ENCODE results near the gene PCDHGC4.

The PCDHGC4 gene

DNA sequence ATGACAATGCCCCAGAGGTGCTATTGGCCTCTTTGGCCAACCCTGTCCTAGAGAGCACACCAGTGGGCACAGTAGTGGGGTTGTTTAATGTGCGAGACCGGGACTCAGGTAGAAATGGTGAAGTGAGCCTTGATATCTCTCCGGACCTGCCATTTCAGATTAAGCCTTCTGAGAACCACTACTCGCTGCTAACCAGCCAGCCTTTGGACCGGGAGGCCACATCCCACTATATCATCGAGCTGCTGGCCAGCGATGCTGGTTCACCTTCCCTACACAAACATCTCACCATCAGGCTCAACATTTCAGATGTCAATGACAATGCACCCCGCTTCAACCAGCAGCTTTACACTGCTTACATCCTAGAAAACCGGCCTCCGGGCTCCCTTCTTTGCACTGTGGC is 5.4 kb downstream of the PCDHGC4 start:
- DNase-seq (ENCODE audit: low spot score): no peak

DNA sequence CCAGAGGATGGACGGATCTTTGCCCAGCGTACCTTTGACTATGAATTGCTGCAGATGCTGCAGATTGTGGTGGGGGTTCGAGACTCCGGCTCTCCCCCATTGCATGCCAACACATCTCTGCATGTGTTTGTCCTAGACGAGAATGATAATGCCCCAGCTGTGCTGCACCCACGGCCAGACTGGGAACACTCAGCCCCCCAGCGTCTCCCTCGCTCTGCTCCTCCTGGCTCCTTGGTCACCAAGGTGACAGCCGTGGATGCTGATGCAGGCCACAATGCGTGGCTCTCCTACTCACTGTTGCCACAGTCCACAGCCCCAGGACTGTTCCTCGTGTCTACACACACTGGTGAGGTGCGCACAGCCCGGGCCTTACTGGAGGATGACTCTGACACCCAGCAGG is 5.9 kb downstream of the PCDHGC4 start:
- DNase-seq (ENCODE audit: low spot score): no peak

DNA sequence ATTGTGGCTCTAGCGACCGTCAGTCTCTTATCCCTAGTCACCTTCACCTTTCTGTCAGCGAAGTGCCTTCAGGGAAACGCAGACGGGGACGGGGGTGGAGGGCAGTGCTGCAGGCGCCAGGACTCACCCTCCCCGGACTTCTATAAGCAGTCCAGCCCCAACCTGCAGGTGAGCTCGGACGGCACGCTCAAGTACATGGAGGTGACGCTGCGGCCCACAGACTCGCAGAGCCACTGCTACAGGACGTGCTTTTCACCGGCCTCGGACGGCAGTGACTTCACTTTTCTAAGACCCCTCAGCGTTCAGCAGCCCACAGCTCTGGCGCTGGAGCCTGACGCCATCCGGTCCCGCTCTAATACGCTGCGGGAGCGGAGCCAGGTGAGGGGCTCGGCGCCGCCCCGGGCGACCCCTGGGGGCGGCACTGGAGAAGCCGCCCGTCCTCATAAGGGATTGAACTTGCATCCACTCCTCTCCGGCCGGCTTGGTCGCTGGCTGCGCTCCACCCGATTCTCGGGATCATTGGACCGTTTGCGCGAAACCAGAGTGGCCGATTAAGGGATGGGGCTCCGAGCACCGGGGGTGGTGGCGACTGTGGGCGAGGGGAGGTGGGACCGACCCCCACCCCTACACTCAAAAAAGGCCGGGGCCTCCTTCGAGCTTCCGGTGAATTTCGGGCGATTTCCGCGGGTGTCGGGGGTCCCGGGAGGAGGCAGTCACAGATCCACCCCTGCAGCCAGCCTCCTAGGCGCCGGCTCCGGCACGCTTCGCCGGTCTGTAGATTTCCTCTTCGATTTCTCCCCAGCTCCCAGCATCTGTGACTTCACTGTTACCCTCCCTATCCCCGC is 6.7 kb downstream of the PCDHGC4 start:
- DNase-seq (ENCODE audit: low spot score): no peak

DNA sequence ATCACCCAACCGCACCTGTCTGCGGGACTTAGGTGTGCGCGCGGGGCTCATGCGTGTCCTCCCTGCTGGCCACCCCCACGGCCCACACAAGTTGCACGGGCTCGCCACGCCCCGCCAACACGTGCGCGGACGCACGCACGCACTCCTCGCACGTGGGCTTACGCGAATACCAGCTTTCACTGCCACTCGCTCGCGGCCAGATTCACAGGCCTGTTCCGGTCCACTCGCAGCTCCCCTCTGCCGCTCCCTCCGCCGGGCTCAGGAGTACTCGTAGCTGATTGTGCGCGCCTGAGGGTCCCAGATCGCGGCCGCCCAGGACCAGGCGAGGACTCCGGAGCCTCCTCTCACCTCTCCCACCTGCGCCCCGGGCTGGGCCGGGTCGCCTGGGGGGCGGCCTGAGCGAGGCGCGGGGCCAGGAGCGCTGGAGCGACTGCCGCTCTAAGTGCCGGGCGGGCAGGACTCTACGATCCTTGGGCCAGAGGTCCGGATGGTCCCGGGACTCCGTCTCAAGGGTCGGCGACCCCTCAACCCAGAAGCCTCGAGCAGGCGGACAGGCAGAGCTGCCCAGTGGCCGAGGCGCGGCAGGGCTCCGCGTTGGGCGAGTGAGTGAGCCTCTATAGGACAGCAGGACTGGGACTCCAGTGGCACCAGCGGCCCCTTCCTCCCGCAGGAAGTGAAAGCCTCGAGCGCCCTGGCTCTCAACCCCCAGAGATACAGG is 7.5 kb downstream of the PCDHGC4 start:
- no peak for DNase-seq (ENCODE audit: low spot score)

GRCh38 chr5:141493500-141494422 is 8.9 kb downstream of the PCDHGC4 start:
- peak; percentile 77 for DNase-seq (ENCODE audit: low spot score)

DNA sequence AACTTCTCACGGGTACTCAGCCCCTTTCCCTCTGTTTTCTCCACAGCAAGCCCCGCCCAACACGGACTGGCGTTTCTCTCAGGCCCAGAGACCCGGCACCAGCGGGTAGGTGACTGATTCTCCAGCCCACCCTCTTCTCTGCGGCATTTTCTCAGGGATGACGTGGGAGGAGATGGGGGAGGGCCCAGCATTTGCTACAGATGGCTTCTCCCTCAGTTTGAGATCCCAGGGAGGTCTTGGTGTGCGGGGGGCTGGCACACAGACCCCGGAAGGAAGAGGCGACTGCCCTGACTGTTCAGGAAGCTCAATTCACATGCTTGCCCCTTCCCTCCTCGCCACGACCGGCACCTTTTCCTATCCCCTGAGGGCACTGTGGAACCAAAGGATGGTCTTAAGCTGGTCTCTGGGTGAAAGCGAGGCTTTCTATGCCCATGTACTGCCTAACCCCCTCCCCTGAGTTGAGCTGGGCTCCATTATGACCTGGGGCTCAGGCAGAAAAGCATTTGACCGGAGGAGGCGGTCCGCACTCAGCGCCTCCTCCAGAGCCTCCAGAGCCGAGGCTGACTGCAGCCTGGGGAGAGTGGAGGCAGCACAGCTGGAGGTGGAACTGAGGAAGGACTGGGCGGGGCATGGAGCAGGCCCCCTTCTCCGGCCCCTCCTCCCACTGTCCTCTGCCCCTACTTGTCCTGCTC is 10.1 kb downstream of the PCDHGC4 start:
- DNase-seq (ENCODE audit: low spot score): no peak

DNA sequence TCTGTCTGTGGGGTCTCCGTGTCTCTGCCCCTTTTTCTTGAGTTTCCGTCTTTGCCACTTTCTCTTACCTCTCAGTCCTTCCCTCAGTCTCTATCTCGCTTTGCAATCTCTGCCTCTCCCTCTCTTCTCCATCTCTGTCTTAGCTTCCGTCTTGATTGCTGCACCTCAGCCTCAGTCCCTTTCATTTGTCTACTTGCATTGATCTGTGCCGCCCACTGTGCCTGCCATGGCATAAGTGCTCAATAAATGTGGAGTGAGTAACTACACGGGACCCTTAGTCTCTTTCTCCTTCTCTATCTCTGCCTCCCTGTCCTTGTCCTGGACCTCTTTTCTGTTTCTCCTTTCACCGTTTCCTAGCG is 10.6 kb downstream of the PCDHGC4 start:
- no peak for DNase-seq (ENCODE audit: low spot score)

GRCh38 chr5:141496038-141496437 is 11.2 kb downstream of the PCDHGC4 start:
- DNase-seq (ENCODE audit: low spot score): no peak

DNA sequence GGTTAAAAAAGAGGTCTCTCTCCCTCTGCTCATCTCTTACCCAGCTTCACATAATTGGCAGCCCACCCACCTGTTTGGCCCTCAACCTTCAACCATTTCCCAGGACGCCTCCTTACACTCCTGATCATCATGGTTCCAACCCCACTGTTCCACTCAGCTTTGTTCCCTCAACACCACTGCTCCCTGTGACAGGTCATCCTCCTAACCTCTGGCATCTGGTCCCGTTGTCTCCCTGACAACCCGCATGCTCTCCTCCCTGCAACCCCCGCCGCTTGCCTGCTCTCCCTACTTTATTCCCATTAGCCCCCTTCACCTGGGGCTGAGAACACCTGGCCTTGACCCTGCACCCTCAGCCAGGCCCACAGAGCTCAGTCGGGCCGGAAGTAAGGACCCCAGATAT is 16.9 kb downstream of the PCDHGC4 start:
- no peak for DNase-seq (ENCODE audit: low spot score)

DNA sequence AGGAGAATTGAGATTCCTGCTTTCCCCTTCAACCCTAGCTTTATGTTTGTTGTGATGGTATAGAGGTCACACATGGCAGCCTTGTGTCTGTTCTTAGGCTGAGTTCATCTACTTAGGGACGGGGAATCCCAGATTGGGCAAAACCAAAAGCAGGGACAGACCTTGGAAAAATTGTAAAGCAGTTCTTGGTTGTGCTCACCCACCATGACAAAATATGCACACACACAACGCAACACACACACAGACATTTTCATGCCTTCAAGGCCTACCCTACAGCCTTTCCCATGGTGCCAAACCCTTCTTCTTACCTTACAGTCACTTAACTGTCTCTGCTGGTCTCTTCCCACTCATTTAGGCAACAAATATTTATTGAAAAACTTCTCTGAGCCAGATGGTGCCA is 18.9 kb downstream of the PCDHGC4 start:
- no peak for DNase-seq (ENCODE audit: low spot score)

GRCh38 chr5:141504216-141504615 is 19.4 kb downstream of the PCDHGC4 start:
- no peak for DNase-seq (ENCODE audit: low spot score)

- no peak for DNase-seq (ENCODE audit: low spot score)
These were observed 21.7 kb downstream of the PCDHGC4 start for GRCh38 chr5:141506381-141507155.

DNA sequence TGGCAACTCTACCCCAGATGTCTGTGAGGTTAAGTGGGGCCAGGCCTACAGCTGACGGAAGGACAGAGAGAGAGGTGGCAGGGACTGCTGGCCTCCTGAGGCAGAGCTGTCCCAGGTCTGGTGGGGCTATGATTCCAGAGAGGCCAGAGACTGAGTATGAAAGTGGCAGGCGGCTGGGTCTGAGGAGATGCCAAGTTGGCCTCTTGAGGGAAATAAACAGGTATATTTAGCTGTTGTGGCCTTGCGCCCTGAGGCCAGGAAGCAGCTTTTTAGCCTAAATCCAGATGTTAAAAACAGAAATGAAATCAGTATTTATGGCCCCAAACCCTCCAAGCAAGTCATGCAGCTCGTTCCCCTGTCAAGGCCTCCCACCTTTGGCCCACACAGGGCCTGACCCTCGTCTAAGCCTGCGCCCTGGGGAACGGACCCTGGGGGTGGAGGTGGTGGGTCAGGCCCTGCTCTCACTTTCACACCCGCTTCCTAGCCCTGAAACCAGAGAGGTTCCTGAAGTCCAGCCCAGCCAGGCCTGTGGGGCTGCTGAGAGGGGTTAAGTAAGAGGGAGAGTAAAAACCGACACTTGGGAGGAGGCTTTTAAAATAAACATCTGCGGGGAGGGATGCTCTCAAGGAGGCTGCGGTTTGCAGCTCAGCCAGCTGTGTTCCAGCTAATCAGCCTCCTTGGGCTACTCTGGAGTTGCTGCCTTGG is 22.7 kb downstream of the PCDHGC4 start:
- no peak for DNase-seq (ENCODE audit: low spot score)

GRCh38 chr5:141508440-141508797 is 23.6 kb downstream of the PCDHGC4 start:
- DNase-seq (ENCODE audit: low spot score): no peak

- DNase-seq (ENCODE audit: low spot score): peak; percentile 65
These were observed 24.2 kb downstream of the PCDHGC4 start for GRCh38 chr5:141508798-141509611.

GRCh38 chr5:141510160-141510559 is 25.3 kb downstream of the PCDHGC4 start:
- DNase-seq (ENCODE audit: low spot score): no peak

DNA sequence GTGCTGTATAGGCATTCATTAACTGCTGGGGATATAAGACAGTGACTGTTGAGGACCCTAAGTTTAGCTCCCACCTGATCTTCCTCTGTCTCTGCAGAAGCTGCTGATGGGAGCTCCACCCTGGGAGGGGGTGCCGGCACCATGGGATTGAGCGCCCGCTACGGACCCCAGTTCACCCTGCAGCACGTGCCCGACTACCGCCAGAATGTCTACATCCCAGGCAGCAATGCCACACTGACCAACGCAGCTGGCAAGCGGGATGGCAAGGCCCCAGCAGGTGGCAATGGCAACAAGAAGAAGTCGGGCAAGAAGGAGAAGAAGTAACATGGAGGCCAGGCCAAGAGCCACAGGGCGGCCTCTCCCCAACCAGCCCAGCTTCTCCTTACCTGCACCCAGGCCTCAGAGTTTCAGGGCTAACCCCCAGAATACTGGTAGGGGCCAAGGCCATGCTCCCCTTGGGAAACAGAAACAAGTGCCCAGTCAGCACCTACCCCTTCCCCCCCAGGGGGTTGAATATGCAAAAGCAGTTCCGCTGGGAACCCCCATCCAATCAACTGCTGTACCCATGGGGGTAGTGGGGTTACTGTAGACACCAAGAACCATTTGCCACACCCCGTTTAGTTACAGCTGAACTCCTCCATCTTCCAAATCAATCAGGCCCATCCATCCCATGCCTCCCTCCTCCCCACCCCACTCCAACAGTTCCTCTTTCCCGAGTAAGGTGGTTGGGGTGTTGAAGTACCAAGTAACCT is 26.2 kb downstream of the PCDHGC4 start:
- no peak for DNase-seq (ENCODE audit: low spot score)

DNA sequence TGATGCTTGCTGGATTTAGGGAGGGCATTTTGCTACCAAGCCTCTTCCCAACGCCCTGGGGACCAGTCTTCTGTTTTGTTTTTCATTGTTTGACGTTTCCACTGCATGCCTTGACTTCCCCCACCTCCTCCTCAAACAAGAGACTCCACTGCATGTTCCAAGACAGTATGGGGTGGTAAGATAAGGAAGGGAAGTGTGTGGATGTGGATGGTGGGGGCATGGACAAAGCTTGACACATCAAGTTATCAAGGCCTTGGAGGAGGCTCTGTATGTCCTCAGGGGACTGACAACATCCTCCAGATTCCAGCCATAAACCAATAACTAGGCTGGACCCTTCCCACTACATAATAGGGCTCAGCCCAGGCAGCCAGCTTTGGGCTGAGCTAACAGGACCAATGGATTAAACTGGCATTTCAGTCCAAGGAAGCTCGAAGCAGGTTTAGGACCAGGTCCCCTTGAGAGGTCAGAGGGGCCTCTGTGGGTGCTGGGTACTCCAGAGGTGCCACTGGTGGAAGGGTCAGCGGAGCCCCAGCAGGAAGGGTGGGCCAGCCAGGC is 27.0 kb downstream of the PCDHGC4 start:
- no peak for DNase-seq (ENCODE audit: low spot score)
